Fibroblast of skin of right biceps (primary cell): ENCODE results near the gene WDCP.
"Not testable (repeated sequence)": the region's sequence is repeated elsewhere in the genome, so short reads cannot be mapped to it uniquely, and the experiment has no call there.

Experiments used
- DNase-seq: peaks from one replicate; pipeline ENCODE4 v3.0.0-alpha.2; 2013

Gene WDCP, protein sequence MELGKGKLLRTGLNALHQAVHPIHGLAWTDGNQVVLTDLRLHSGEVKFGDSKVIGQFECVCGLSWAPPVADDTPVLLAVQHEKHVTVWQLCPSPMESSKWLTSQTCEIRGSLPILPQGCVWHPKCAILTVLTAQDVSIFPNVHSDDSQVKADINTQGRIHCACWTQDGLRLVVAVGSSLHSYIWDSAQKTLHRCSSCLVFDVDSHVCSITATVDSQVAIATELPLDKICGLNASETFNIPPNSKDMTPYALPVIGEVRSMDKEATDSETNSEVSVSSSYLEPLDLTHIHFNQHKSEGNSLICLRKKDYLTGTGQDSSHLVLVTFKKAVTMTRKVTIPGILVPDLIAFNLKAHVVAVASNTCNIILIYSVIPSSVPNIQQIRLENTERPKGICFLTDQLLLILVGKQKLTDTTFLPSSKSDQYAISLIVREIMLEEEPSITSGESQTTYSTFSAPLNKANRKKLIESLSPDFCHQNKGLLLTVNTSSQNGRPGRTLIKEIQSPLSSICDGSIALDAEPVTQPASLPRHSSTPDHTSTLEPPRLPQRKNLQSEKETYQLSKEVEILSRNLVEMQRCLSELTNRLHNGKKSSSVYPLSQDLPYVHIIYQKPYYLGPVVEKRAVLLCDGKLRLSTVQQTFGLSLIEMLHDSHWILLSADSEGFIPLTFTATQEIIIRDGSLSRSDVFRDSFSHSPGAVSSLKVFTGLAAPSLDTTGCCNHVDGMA

DNA sequence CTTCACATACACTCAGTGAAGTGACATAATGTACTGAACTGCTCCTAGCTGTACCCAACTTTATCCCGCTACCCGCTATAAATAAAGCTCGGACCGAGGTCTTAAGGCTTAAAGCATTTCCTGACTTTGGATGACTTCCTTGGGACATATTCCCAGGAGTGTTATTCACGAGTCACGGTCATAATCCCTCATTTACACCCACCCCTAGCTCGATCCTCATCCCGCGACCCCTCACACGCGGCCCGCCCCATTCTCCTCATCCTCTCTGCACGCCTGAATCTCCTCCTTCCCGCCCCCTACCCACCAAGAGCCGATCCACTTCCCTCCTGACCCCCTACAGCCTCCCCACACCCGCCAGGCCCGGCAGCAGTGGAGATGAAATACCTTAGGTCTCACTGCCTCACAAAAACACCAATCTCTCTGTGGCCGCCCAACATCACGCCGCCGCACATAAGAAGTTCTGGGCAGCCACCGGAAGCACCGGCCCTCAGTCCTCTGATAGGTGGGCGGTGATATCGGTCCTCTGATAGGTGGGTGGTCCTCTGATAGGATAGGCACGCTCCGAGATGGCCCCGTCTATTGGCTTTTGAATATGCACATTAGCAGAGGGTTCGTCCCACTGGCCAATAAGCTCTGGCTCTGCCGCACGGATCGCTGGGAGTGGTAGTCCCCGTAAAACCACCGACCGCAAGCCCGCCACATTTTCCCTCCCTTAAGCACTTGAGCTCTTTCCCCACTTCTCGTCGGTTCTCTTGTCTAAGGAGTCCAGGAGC is at the start of gene WDCP:
WDCP (minus strand) TSS at position 462 of the 773 bp plus-strand sequence. CDS start 7,897 bp downstream, outside the sequence.
- DNase-seq: peak; percentile 99

GRCh38 chr2:24095171-24095677 is 48.0 kb upstream of the WDCP start:
- DNase-seq: not testable (repeated sequence)

DNA sequence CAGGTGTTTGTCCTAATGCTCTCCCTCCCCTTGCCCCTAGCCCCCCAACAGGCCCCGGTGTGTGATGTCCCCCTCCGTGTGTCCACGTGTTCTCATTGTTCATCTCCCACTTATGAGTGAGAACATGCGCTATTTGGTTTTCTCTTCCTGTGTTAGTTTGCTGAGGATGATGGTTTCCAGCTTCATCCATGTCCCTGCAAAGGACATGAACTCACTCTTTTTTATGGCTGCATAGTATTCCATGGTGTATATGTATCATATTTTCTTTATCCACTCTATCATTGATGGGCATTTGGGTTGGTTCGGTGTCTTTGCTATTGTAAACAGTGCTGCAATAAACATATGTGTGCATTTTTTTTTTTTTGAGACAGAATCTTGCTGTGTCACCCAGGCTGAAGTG is 46.1 kb upstream of the WDCP start:
- not testable (repeated sequence) for DNase-seq

GRCh38 chr2:24088821-24089359 is 41.7 kb upstream of the WDCP start:
- no peak for DNase-seq

DNA sequence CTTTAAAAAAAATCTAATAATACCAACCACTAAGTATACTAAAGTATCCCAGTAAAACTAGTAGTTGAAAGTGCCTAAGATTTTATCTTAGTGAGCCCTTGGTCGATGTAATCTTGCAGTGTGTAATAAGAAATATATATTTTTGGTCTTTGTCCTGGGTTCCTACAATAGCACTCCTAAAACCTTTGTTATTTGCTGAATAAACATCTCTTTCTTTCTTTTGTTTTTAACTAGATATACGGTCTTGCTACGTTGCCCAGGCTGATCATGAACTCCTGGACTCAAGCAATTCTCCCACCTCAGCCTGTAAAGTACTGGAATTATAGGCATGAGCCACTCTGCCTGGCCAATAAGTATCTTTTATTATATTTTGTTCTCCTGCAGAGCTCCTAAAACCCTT is 39.8 kb upstream of the WDCP start:
- DNase-seq: no peak

GRCh38 chr2:24086241-24086640 is 39.0 kb upstream of the WDCP start:
- DNase-seq: no peak

DNA sequence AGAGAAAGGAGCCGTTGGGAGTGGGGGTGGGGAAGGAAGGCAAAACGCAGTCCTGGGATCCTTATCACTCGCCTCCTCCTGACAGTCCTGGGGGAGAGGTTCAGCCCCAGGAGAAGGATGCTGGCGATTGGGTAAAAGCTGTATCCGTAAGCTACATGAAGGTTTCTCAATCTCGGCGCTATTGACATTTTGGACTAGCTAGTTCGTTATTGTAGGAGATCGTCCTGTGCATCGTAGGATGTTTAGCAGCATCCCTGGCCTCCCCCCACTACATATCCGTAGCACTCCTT is 38.0 kb upstream of the WDCP start:
- no peak for DNase-seq

GRCh38 chr2:24084386-24085199 is 37.4 kb upstream of the WDCP start, which contains the start of gene TP53I3:
Gene TP53I3 (minus strand): TSS chr2:24084834. CDS start chr2:24084326, 508 bp downstream.
- DNase-seq: peak; percentile 92

GRCh38 chr2:24083567-24084385 is 36.6 kb upstream of the WDCP start:
- peak; percentile 87 for DNase-seq

DNA sequence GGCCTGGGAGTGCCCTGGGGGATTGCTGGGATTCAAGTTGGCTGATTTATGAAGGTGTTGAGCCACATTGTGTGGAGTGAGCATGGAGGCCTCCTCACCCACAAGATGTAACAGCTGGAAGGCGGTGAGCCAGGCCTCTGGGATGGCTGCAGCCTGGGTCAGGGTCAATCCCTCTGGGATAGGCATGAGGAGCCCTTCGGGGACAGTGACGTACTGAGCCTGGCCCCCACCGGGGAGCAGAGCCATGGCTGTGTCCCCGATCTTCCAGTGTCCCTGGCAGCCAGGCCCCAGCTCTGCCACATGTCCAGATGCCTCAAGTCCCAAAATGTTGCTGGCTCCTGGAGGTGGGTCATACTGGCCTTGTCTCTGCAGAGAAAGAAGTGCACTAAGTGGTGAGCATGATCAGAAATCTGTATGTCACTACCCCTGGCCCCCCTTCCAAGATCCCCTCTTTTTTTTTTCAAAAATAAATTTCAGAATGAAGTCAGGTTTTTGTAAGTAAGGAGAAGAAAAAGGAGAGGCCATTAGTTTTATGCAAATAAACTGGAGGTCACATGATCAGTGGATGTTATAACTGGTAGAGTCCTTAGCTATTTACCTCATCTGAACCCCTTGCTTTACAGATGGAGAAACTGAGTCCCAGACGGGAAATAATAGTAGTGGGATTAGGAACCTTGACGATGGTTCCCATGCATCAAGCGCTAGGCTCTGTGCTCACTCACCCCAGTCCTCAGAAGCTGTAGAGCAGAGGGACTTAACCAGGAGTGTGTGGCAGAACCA is 35.8 kb upstream of the WDCP start:
- no peak for DNase-seq

GRCh38 chr2:24080701-24081100 is 33.5 kb upstream of the WDCP start:
- no peak for DNase-seq

DNA sequence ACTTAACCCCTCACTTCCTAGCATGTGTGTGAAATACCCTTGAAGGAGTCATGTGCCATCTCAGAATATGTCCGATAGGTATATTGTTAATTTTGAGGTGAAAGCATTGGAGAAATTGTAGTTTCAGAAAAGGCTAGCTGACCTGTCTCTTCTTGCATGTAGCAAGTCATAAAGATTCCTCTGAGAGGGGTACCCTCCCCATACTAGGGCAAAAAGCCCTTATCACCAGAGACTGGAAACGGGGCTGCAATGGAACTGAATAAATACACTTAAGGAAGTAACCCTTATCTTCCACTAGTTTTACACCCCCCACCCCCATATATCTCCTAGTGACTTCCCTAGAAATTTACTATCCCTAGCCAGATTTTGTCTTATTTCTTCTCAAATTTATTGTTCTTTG is 30.7 kb upstream of the WDCP start:
- DNase-seq: no peak

DNA sequence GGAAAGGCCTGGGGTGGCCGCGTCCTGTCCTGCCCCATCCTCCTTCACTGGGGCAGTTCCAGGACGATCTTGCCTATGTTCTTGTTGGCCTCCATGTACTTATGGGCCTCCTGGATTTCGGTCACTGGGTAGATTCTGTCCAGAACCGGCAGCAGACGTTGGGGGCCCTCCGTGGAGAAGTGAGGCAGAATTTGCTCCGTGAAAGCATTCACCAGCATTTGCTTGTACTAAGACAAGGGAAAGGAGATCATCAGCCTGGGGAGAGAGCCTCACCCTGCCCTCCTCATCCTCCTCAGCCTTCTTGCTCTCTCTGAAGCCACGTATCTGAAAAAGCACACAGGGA is 30.3 kb upstream of the WDCP start:
- no peak for DNase-seq

DNA sequence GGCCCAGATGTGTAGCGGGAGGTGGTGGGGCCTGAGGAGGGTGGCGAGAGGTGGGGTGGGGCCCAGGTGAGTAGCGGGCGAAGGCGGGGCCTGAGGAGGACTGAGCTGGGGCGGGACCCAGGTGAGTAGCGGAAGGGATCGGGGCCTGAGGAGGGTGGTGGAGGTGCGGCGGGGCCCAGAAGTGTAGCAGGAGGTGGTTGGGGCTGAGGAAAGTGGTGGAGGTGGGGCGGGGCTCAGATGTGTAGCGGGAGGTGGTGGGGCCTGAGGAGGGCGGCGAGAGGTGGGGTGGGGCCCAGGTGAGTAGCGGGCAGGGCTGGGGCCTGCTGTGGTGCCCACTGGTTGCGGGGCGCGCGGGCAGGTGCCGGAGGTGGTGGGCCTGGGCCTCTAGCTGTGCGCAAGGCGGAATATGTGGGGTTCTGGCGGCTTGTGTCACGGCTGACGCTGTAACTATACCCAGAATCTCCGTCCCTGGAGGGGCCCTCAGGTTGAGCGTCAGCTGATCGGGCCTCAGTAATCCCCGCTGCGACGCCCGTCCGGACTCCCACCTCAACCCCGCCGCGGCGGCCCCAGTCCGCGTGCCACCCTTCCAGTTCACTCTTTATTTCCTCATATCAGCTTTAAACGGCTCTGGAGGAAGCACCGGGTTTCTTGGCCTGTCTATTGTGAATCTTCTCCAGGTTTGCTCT is 29.8 kb upstream of the WDCP start:
- DNase-seq: peak; percentile 11

GRCh38 chr2:24075915-24076848 is 29.0 kb upstream of the WDCP start, which contains the start of gene SF3B6:
Gene SF3B6 (minus strand): TSS chr2:24076326. CDS start chr2:24076229, 97 bp downstream.
- DNase-seq: peak; percentile 99

GRCh38 chr2:24075259-24075658 is 28.1 kb upstream of the WDCP start:
- no peak for DNase-seq

DNA sequence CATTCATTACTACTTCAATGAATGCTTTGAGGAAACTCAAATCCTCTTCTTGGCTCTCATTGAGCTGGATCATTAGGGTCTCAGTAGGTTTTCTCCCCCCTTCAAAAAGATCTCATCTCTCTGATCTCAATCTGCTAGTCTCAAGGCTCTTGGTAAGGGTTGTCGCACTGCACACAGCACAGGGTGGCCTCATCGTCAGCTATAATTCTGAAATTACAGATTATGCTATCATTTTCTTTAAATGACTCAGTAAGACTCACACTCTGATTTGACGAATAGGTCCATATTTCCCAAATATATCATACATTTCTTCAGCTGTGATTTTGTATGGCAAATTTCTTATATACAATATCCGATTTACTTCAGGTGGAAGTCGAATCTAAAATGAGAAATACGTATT is 26.6 kb upstream of the WDCP start:
- no peak for DNase-seq

DNA sequence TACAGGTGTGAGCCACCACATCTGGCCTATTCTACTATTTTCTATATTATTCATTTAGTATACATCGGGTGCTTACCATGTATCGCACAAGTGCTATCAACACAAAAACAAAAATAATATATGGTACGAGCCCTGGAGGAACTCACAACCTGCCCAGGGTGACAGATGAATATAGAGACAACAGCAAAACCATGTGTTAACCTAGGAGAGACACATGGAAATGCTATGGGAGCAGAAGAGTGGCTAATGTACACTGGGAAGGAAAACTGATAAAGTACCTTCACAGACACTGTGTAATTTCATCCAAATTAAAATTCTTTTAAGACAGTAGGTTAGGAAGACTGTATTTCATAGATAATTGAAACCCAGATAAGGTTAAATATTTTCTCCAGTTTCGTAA is 25.1 kb upstream of the WDCP start:
- no peak for DNase-seq

DNA sequence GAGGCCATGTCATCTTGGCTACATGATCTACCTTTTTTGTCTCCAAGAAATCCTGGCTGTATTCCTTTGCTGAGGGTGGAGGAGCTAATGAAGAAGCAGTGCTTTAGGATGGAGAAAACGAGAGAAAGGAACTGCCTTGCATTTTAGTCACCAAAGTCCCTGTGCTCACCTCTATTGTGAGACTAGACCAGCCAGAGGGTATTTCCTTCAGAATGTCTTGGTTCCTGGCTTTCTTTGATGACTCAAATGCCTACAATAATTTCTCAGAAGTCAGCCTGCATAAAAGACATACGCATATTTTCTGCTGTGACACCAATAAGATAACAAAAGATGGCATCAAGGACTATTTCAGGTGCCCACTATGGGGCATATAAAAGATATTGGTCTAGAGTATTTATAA is 18.1 kb upstream of the WDCP start:
- no peak for DNase-seq
